AG04449 (cell line): ENCODE data around the gene EML4.

Experiments used
- CTCF ChIA-PET: fragments of 350-600 bp; formaldehyde crosslinking; extraction: SDS; loops from one replicate; lab custom pipeline; 2021; ENCODE audit warnings: antibody characterized with exemption; lab: Yijun Ruan, JAX
- POLR2A ChIA-PET: fragments of 400-600, 350-600 bp; formaldehyde crosslinking; extraction: SDS; loops from one replicate; lab custom pipeline; 2020; ENCODE audit warnings: antibody characterized with exemption, inconsistent platforms; lab: Yijun Ruan, JAX
- DNase-seq: peaks from one replicate; pipeline ENCODE4 v3.0.0-alpha.2; 2010; ENCODE audit warnings: low read depth, low spot score
- H3K4me3 ChIP-seq: 2 replicates; pipeline ENCODE4 v1.5.1; 2011; ENCODE audit warnings: low read depth, mild to moderate bottlenecking, control low read depth, low read length
- TF ChIP-seq, protein P1 (sequence below): IDR thresholded peaks from one replicate; pipeline ENCODE4 v1.5.1; 2011; ENCODE audit warnings: mild to moderate bottlenecking, moderate library complexity, low read length, control low read depth, inconsistent platforms; ENCODE audit not compliant: insufficient read depth; ENCODE audit errors: missing control alignments

EML4 gene

DNA sequence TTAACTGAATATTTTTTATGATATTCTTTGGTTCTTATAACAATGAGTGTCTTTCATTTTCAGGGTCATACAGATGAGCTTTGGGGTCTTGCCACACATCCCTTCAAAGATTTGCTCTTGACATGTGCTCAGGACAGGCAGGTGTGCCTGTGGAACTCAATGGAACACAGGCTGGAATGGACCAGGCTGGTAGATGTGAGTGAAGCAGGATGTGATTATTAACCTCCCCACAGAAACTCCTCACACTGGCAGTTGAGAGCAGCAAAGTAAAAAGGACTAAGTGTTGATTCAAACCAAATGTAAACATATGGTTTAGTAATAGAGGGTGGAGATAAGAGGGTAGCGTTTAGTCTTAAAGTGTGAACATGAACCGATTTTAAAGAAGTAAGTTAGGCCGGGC is 134.1 kb downstream of the EML4 start:
- no peak for DNase-seq
- ChIA-PET POLR2A (no interaction called here), CTCF (interaction anchor here (0.6 to 0.9 kb wide), 2 partner anchors 12 to 24 kb away, joined by 3 read pairs; no protein-coding TSS in a partner anchor)

GRCh38 chr2:42304059-42304713 is 135.0 kb downstream of the EML4 start:
- no peak for DNase-seq
- TF ChIP-seq, protein P1, sequence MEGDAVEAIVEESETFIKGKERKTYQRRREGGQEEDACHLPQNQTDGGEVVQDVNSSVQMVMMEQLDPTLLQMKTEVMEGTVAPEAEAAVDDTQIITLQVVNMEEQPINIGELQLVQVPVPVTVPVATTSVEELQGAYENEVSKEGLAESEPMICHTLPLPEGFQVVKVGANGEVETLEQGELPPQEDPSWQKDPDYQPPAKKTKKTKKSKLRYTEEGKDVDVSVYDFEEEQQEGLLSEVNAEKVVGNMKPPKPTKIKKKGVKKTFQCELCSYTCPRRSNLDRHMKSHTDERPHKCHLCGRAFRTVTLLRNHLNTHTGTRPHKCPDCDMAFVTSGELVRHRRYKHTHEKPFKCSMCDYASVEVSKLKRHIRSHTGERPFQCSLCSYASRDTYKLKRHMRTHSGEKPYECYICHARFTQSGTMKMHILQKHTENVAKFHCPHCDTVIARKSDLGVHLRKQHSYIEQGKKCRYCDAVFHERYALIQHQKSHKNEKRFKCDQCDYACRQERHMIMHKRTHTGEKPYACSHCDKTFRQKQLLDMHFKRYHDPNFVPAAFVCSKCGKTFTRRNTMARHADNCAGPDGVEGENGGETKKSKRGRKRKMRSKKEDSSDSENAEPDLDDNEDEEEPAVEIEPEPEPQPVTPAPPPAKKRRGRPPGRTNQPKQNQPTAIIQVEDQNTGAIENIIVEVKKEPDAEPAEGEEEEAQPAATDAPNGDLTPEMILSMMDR: no peak
- CTCF ChIA-PET: no interaction called here
- no peak overlapping the region for H3K4me3 ChIP-seq
- POLR2A ChIA-PET: no interaction called here

More for the DNA sequence above, 134.1 kb downstream of the EML4 start:
- TF ChIP-seq, protein P1: no peak
- no peak overlapping the region for H3K4me3 ChIP-seq

- ChIA-PET CTCF (interaction anchor here (1.5 kb wide), 1 partner anchor 9 kb away, joined by 4 read pairs; no protein-coding TSS in a partner anchor), POLR2A (no interaction called here)
- no peak overlapping the region for H3K4me3 ChIP-seq
- TF ChIP-seq, protein P1: no peak
- no peak for DNase-seq
These were observed 138.0 kb downstream of the EML4 start for GRCh38 chr2:42307180-42307579.

GRCh38 chr2:42309366-42309765 is 140.2 kb downstream of the EML4 start:
- DNase-seq: no peak
- POLR2A ChIA-PET: no interaction called here
- CTCF ChIA-PET: no interaction called here
- no peak overlapping the region for H3K4me3 ChIP-seq
- TF ChIP-seq, protein P1: no peak

DNA sequence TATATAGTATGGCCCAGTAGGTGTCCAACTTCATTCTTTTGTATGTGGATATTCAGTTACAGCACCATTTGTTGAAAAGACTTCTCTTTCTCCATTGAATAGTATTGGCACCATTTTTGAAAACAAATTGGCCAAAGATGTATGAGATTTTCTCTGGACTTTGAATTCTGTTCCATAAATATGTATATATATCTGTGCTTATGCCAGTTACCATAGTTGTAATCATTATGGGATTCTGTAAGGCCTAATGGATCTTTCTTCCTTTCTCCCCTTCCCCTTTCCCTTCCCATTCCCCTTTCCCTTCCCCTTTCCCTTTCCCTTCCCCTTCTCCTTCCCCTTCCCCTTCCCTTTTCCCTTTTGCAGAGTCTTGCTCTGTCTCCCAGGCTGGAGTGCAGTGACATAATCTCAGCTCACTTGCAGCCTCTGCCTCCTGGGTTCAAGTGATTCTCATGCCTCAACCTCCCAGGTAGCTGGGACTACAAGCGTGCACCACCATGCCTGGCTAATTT is 140.9 kb downstream of the EML4 start:
- no peak overlapping the region for H3K4me3 ChIP-seq
- DNase-seq: no peak
- POLR2A ChIA-PET: no interaction called here
- CTCF ChIA-PET: no interaction called here
- TF ChIP-seq, protein P1: no peak

- TF ChIP-seq, protein P1: no peak
- ChIA-PET CTCF (no interaction called here), POLR2A (no interaction called here)
- no peak for DNase-seq
- no peak overlapping the region for H3K4me3 ChIP-seq
These were observed 143.0 kb downstream of the EML4 start for GRCh38 chr2:42312106-42312505.
